Fibroblast of lung (primary cell): ENCODE measurements around the gene HIPK1. TPM values are rescaled to one million over a fixed set of nuclear protein-coding genes. Genes with fewer than 3 reads are reported as not detected.

Experiments used
- DNase-seq, 2 donors: peaks; one replicate each; pipeline versions ENCODE4 v3.0.0 to v3.0.0-alpha.2; 2010; ENCODE audit warnings: low read depth in 2 of 2
- H2AFZ ChIP-seq: 2 replicates; pipeline ENCODE4 v1.5.1; 2012; ENCODE audit warnings: low read length, control low read depth, inconsistent platforms
- H3K27ac ChIP-seq: 2 replicates; pipeline ENCODE4 v1.5.1; 2011; ENCODE audit warnings: low read length, control low read depth; ENCODE audit not compliant: insufficient read depth
- H3K27me3 ChIP-seq: 2 replicates; pipeline ENCODE4 v1.5.1; 2011; ENCODE audit warnings: mild to moderate bottlenecking, low read length; ENCODE audit not compliant: control insufficient read depth, insufficient read depth
- H3K36me3 ChIP-seq: 2 replicates; pipeline ENCODE4 v1.5.1; 2011; ENCODE audit warnings: low read length; ENCODE audit not compliant: control insufficient read depth, insufficient read depth
- H3K4me1 ChIP-seq: 2 replicates; pipeline ENCODE4 v1.5.1; 2011; ENCODE audit warnings: low read length; ENCODE audit not compliant: control insufficient read depth, insufficient read depth; ENCODE audit errors: extremely low read depth
- H3K4me2 ChIP-seq: 2 replicates; pipeline ENCODE4 v1.5.1; 2011; ENCODE audit warnings: low read length, control low read depth; ENCODE audit not compliant: insufficient read depth; ENCODE audit errors: extremely low read depth
- H3K4me3 ChIP-seq, 4 experiments: fragments of 200-600 bp in 1 of 4; sonication (generic) in 1 of 4; replicated peaks in 1 of 4; 2 replicates each; pipeline ENCODE4 v1.5.1; 2011 to 2016; ENCODE audit warnings: low read length in 4 of 4, low read depth in 3 of 4, mild to moderate bottlenecking in 3 of 4, control low read depth in 2 of 4, inconsistent platforms in 1 of 4, mixed read lengths in 1 of 4; ENCODE audit not compliant: insufficient read depth in 1 of 4; ENCODE audit errors: control extremely low read depth in 1 of 4
- H3K79me2 ChIP-seq: 2 replicates; pipeline ENCODE4 v1.5.1; 2012; ENCODE audit warnings: mild to moderate bottlenecking, low read length, inconsistent platforms; ENCODE audit not compliant: control insufficient read depth, insufficient read depth
- H3K9ac ChIP-seq: 2 replicates; pipeline ENCODE4 v1.5.1; 2011; ENCODE audit warnings: mild to moderate bottlenecking, low read length, control low read depth; ENCODE audit not compliant: insufficient read depth
- H3K9me3 ChIP-seq: 2 replicates; pipeline ENCODE4 v1.5.1; 2012; ENCODE audit warnings: low read depth, low read length; ENCODE audit not compliant: control insufficient read depth, insufficient read depth
- H4K20me1 ChIP-seq: 2 replicates; pipeline ENCODE4 v1.5.1; 2011; ENCODE audit warnings: low read length; ENCODE audit not compliant: control insufficient read depth, insufficient read depth; ENCODE audit errors: extremely low read depth
- EZH2 ChIP-seq: IDR thresholded peaks from 2 replicates; pipeline ENCODE4 v1.5.1; 2012; ENCODE audit warnings: low read length, control low read depth, mild to moderate bottlenecking; ENCODE audit errors: missing control alignments
- polyA plus RNA-seq, 2 donors: library from polyadenylated mRNA; depleted of rRNA in 1 of 2; stranded (reverse) in 1 of 2; unstranded in 1 of 2; fragments of >200 nt; gene quantifications; 2 replicates each; pipeline ENCODE4 v1.2.1, GENCODE V29; 2011 to 2012; ENCODE audit warnings: missing spikeins in 1 of 2
- total RNA-seq: library from RNA; depleted of rRNA; stranded (reverse); fragments of >200 nt; gene quantifications from 2 replicates; pipeline ENCODE4 v1.2.1, GENCODE V29; 2014
- TF ChIP-seq, protein P1 (sequence below), 2 donors: IDR thresholded peaks in 1 of 2; conservative IDR thresholded peaks in 1 of 2; 1 replicate in 1 of 2; 2 replicates in 1 of 2; pipeline ENCODE4 v1.5.1; 2011 to 2012; ENCODE audit warnings: low read length in 2 of 2, control low read depth in 1 of 2, inconsistent platforms in 1 of 2, low read depth in 1 of 2, mild to moderate bottlenecking in 1 of 2

Gene HIPK1
- total and polyA plus RNA-seq, 2 donors (not counting 1 experiment from before 2014, with no cell fraction given), result 19.8 to 28.5 TPM

GRCh38 chr1:113949007-113949406 is 19.9 kb downstream of the HIPK1 start:
- TF ChIP-seq, protein P1, sequence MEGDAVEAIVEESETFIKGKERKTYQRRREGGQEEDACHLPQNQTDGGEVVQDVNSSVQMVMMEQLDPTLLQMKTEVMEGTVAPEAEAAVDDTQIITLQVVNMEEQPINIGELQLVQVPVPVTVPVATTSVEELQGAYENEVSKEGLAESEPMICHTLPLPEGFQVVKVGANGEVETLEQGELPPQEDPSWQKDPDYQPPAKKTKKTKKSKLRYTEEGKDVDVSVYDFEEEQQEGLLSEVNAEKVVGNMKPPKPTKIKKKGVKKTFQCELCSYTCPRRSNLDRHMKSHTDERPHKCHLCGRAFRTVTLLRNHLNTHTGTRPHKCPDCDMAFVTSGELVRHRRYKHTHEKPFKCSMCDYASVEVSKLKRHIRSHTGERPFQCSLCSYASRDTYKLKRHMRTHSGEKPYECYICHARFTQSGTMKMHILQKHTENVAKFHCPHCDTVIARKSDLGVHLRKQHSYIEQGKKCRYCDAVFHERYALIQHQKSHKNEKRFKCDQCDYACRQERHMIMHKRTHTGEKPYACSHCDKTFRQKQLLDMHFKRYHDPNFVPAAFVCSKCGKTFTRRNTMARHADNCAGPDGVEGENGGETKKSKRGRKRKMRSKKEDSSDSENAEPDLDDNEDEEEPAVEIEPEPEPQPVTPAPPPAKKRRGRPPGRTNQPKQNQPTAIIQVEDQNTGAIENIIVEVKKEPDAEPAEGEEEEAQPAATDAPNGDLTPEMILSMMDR (conservative IDR thresholded peaks at IDR 0.05 in 1 of 2, IDR thresholded peaks at IDR 0.05 in 1 of 2; ENCODE audit: low read depth in 1 of 2, low read length in 2 of 2), result peak; percentile 41
- TF ChIP-seq EZH2, result no peak

DNA sequence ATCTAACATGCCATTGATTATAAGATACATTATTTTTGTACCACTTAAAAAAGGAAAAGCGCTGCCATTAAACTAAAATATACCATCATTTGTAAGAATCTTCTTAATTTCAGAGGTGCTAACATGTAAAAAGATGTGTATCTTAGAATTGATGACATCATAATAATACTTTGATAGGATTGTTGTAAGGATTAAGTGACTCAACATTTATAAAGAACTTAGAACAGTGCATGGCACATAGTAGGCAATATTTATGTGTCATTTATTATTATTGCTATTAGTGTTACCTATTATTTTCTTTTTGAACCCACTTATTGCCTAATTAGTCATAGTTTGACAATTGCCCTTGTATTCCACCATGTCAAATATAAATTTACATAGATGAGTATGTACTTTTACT is 21.8 kb downstream of the HIPK1 start:
- Histone ChIP-seq H3K4me2 (no peak overlapping the region), H2AFZ (no peak overlapping the region), H3K4me1 (no peaks in the 10 kb centered on the region), H4K20me1 (no peaks in the 10 kb centered on the region), H3K27me3 (no peaks in the 10 kb centered on the region), H3K9ac (no peak overlapping the region), H3K27ac (no peak overlapping the region), H3K79me2 (peaks cover 11% of the 10 kb centered on the region), H3K9me3 (no peaks in the 10 kb centered on the region), H3K36me3 (no peaks in the 10 kb centered on the region), H3K4me3 (no peak overlapping the region)
- DNase-seq, result no peak
- TF ChIP-seq EZH2, result no peak
- TF ChIP-seq, protein P1 (conservative IDR thresholded peaks at IDR 0.05 in 1 of 2, IDR thresholded peaks at IDR 0.05 in 1 of 2; ENCODE audit: low read depth in 1 of 2, low read length in 2 of 2), result no peak

More at GRCh38 chr1:113949007-113949406, 19.9 kb downstream of the HIPK1 start:
- Histone ChIP-seq H3K36me3 (no peaks in the 10 kb centered on the region), H3K27ac (no peak overlapping the region), H3K4me2 (no peak overlapping the region), H3K9ac (no peak overlapping the region), H3K4me3 (no peak overlapping the region), H3K79me2 (peaks cover 14% of the 10 kb centered on the region), H4K20me1 (no peaks in the 10 kb centered on the region), H3K27me3 (no peaks in the 10 kb centered on the region), H3K4me1 (no peaks in the 10 kb centered on the region), H3K9me3 (no peaks in the 10 kb centered on the region), H2AFZ (no peak overlapping the region)
- DNase-seq, result peak in 1 of 2 donors; percentile 10

GRCh38 chr1:113951719-113952118 is 22.6 kb downstream of the HIPK1 start:
- H4K20me1 ChIP-seq, result no peaks in the 10 kb centered on the region
- H3K9ac ChIP-seq, result no peak overlapping the region
- H3K79me2 ChIP-seq, result peaks cover 8% of the 10 kb centered on the region
- H3K4me2 ChIP-seq, result no peak overlapping the region
- H2AFZ ChIP-seq, result no peak overlapping the region
- TF ChIP-seq EZH2, result no peak
- TF ChIP-seq, protein P1 (conservative IDR thresholded peaks at IDR 0.05 in 1 of 2, IDR thresholded peaks at IDR 0.05 in 1 of 2; ENCODE audit: low read depth in 1 of 2, low read length in 2 of 2), result no peak
- H3K27ac ChIP-seq, result no peak overlapping the region
- H3K4me3 ChIP-seq, result no peak overlapping the region
- DNase-seq, result no peak
- no peaks in the 10 kb centered on the region for H3K36me3 ChIP-seq
- H3K9me3 ChIP-seq, result no peaks in the 10 kb centered on the region
- H3K27me3 ChIP-seq, result no peaks in the 10 kb centered on the region
- no peaks in the 10 kb centered on the region for H3K4me1 ChIP-seq
